Transverse colon (tissue), 4 donors: Measurements from ENCODE around the gene HP1BP3.

Experiments used
- CTCF ChIP-seq, 5 experiments: fragments of 200-600 bp in 3 of 5; fragments of 450-650 bp in 2 of 5; sonication (generic) in 3 of 5; IDR thresholded peaks; 1 replicate in 2 of 5; 2 replicates in 3 of 5; pipeline ENCODE4 v1.5.1; 2016 to 2017; ENCODE audit warnings: antibody characterized with exemption in 5 of 5, inconsistent platforms in 3 of 5, mild to moderate bottlenecking in 2 of 5, moderate library complexity in 1 of 5
- EP300 ChIP-seq: sonication (generic); formaldehyde crosslinking; IDR thresholded peaks from one replicate; pipeline ENCODE4 v1.6.1; 2017; ENCODE audit warnings: antibody characterized with exemption, low read depth
- POLR2A ChIP-seq: fragments of 450-650 bp; IDR thresholded peaks from one replicate; pipeline ENCODE4 v1.6.1; 2016; ENCODE audit warnings: antibody characterized with exemption, mild to moderate bottlenecking, moderate library complexity
- POLR2AphosphoS5 ChIP-seq, 3 donors: sonication (generic); formaldehyde crosslinking; IDR thresholded peaks; one replicate each; pipeline ENCODE4 v1.6.1; 2016; ENCODE audit warnings: antibody characterized with exemption in 3 of 3

- no peak for TF ChIP-seq CTCF (IDR thresholded peaks at IDR 0.05)
- TF ChIP-seq EP300: no peak
- no peak for TF ChIP-seq POLR2A
- no peak for TF ChIP-seq POLR2AphosphoS5 (IDR thresholded peaks at IDR 0.05)
Measured at GRCh38 chr1:20785907-20786252, 1.2 kb downstream of the HP1BP3 start.
